D341Med (cell line): ENCODE data around the gene CHRNA3.
"Not testable (repeated sequence)": the region's sequence is repeated elsewhere in the genome, so short reads cannot be mapped to it uniquely, and the experiment has no call there.

Experiments
- DNase-seq: peaks from one replicate; pipeline ENCODE4 v3.0.0; 2012; ENCODE audit warnings: low spot score

The CHRNA3 gene

GRCh38 chr15:78560201-78560600 is 60.6 kb downstream of the CHRNA3 start:
- not testable (repeated sequence) for DNase-seq

GRCh38 chr15:78552597-78552996 is 68.2 kb downstream of the CHRNA3 start:
- DNase-seq: no peak

- DNase-seq: no peak
These were observed 68.9 kb downstream of the CHRNA3 start for GRCh38 chr15:78551902-78552301.

- DNase-seq: no peak
These were observed 70.0 kb downstream of the CHRNA3 start for GRCh38 chr15:78550815-78551214.

- no peak for DNase-seq
These were observed 70.6 kb downstream of the CHRNA3 start for GRCh38 chr15:78550194-78550593.
